NCI-H2029 treated with DMSO at 0.1 percent for 48 hours (cell line): ENCODE results near the gene ADCY10.
"Not testable (repeated sequence)": the region's sequence is repeated elsewhere in the genome, so short reads cannot be mapped to it uniquely, and the experiment has no call there.

Experiments used
- DNase-seq: peaks from one replicate; lab custom pipeline; 2025; lab: John Stamatoyannopoulos, UW

ADCY10 gene

GRCh38 chr1:167854184-167854583 lies 59.8 kb downstream of the ADCY10 start:
- no peak for DNase-seq

DNA sequence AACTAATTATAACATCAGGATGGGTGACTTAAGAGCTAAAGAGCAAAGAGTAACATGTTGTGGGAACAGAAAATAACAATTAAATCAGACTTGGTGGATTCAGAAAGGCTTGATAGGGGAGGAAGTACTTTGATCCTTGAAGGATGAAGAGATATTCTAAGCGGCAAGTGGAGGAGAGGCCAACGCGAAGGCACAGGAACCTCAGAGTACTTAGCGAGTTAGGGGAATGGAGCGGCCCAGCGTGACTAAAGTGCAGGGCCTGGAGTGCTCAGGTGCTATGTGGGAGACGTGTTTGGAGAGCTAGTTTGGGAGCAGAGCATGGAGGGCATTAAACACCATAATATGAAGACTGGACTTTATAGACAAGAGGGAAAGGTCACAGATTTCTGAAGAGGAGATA lies 64.3 kb downstream of the ADCY10 start:
- DNase-seq: no peak

DNA sequence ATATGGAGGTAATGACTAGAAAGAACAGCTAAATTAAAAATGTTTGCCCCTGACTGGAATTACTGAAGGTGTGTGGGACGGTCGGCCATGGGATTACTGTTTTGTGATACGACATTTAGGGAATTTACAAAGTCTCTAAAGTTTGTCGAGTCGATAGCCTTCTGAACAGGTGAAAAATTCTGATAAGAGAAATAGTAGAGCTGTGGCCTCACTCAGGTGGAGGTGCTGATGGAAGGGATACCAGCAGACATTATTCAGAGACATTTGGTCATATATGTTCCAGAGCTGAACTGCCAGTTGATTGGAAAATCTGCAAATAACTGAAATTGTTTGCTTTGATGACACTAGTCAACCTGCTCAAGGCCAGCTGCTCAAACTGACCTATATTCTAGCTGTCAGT lies 71.1 kb downstream of the ADCY10 start:
- DNase-seq: no peak

- no peak for DNase-seq
Measured at GRCh38 chr1:167841530-167841929, 72.4 kb downstream of the ADCY10 start.

DNA sequence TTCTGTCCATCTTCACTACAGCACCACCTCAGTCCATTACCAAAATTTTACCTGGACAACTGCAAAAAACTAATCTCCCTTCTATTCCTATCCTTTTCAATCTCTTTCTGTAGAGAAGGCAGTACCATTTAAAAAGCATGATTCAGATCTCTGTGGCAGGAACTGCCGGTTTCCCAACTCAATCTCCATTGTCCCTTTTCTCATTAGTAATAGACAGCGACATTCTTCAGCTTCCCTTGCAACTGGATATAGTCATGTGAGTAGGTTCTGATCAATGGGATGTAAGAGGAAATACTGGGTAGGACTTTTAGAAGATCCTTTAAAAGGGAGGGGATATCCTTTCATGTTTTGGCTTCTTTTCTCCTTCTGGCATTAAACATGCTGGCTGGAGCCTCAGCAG lies 74.9 kb downstream of the ADCY10 start:
- no peak for DNase-seq

- DNase-seq: no peak
Measured at GRCh38 chr1:167837326-167837725, 76.6 kb downstream of the ADCY10 start.

DNA sequence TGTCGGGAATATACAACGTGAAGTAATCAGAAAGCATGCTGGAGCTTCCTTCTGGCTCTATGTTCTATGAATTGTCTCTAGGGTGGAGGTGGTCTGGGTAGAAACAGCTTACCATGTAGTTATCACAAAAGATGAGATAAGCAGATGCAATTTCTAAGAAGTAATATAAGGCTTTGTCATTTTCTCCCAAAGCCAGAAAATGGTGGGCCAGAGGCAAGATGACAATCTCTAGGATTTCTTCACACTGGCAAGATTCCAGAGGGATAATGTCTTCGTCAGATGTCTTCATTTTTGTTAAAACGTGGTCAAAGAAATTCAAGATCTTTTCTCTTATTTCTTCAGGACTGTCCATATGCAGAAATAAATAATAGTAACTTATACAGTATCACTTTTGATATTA lies 77.7 kb downstream of the ADCY10 start:
- DNase-seq: no peak

DNA sequence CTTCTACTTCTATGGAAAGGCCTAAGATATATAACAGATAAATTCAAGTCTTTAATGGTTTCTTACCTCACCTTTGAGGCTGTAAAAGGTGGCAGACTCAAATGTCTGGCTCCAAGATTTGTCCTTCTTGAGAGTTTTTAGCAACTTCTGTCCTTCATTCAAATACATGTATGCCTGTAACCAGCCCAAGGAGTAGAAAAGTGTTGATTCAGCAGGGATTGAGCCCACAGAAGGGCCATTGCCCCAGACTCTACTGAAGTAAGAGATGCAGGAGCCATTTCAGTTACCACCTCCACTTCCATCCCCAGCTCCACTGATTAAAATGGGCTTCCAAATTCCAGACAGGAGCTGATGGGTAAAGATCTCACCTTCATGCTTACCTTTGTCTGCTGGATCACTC lies 80.0 kb downstream of the ADCY10 start:
- DNase-seq: no peak

DNA sequence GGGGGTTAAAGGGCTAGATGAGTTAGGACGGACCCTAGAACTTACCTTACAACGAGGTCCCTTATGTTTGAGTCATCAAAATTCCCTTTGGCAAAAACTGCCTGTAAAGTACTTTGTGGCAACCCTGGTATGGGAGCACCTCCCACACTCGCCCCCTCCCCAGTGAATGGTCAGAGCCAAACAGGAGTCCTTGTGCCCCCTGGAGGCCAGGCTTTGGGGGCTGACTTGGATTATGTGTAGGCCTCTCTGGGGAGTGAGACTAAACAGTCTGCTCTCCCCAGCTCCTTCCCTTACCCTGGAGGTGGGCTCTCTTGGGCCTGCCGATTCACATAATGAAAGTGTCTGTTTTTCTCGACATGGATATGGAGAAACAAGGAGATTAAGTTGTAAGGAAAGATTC lies 81.2 kb downstream of the ADCY10 start:
- DNase-seq: no peak

DNA sequence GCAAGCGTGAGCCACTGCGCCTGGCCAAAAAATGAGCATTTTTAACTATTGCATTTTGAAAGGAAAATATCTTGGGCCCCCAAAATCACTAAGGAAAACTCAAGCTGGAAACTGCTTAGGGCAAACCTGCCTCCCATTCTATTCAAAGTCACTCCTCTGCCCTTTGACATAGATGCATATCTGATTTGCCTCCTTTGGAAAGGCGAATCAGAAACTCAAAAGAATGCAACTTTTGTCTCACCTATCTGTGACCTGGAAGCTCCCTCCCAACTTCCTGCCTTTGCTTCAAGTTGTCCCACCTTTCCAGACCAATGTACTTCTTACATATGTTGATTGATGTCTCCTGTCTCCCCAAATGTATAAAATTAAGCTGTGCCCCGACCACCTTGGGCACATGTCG lies 83.3 kb downstream of the ADCY10 start:
- DNase-seq: not testable (repeated sequence)

DNA sequence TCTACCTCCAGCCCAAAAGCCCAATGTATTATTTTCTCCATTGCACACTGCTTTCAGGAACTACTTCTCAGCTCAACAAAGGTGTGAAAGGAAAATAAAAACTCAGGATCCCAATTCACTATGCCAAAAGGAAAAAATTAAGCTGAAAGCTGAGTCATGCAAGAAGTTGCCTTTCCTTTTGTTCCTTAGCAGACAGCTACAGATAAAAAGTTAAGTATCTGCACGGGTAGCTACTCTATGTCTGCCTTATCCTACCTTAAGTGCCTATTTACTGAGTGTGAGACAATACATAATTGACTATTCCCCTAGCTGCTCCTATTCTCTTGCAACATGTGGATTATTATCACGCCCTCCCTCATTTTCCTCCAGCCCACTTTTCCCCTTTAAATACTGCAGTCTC lies 84.1 kb downstream of the ADCY10 start:
- DNase-seq: no peak

- DNase-seq: no peak
Measured at GRCh38 chr1:167826127-167826526, 87.8 kb downstream of the ADCY10 start.

DNA sequence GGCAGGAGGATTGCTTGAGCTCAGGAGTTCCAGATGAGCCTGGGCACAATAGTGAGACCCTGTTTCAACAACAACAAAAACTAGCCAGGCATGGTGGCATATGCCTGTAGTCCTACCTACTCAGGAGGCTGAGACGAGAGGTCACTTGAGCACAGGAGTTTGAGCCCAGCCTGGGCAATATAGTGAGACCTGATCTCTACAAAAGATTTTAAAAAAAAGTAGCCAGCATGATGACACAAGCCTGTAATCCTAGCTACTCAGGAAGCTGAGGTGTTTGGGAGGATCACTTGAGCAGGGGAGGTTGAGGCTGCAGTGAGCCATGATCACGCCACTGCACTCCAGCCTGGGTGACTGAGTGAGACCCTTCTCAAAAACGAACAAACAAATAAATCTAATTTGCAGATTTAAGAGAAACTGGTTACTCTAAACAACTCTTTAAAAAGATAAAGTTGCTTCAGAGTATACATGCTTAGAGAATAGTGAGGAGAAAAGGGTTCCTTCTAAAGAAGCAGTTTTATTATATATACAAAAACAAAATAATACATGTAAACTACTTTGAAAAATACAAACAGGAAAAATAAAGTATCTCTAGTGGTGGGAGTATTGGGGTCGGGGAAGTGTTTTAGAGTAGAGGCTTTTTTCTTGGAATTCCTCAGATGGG lies 88.4 kb downstream of the ADCY10 start:
- no peak for DNase-seq

DNA sequence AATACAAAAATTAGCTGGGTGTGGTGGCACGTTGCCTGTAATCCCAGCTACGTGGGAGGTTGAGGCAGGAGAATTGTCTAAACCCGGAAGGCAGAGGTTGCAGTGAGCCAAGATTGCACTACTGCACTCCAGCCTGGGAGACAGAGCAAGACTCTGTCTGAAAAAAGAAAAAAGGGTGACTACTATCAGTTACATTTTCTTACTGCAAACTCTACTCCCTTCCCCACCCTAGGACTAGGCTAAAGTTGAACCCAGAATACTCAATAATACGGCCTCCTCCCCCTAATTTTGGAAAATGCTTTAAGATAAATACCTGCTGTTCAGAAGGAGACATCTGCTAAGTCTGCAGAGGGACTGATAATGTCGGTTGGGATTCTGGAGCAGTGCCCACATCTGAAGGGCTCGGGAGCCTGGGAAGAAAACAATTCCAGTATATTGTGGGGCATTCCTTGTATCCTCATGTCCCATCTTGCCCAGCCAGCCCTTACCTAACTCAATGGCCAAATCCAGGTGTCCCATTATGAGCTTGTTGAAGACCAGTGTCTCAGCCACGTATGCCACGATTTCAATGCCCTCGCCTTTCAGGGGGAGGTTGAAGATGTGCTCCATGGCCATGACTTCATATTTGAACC lies 89.7 kb downstream of the ADCY10 start:
- no peak for DNase-seq

DNA sequence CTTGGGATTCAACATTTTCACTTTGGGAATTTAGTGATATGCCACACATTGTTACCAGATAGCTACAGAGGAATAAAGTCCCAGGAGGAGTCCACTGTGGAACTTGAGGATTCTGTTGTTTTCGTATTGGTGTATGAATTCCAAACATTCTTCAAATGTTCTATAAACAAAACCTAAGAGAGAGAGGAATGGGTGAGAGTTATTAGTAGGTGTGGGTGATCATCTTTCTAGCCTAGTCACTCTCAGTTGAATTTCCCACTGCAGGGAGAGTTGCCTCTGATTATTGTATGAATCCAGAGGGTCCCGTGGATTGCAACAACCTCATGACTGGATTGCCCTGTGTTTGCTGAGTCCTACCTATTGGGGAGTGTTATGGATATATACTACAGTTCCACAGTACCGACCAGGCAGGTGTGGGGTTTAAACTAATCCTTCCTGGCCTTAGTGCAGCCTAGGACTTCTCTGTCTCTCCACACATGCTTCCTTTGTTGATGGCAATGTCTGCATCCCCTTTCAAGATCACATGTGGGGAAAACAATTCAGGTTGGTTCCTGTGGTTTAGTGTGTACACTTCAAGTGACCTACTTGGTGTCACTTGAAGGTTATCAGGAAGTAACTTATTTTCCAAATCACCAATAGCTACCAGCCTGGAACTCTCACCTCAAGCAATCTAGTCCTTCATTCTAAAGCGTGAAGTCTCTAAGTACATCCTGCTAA lies 91.8 kb downstream of the ADCY10 start:
- no peak for DNase-seq

- DNase-seq: no peak
Measured at GRCh38 chr1:167821356-167821685, 92.6 kb downstream of the ADCY10 start.

DNA sequence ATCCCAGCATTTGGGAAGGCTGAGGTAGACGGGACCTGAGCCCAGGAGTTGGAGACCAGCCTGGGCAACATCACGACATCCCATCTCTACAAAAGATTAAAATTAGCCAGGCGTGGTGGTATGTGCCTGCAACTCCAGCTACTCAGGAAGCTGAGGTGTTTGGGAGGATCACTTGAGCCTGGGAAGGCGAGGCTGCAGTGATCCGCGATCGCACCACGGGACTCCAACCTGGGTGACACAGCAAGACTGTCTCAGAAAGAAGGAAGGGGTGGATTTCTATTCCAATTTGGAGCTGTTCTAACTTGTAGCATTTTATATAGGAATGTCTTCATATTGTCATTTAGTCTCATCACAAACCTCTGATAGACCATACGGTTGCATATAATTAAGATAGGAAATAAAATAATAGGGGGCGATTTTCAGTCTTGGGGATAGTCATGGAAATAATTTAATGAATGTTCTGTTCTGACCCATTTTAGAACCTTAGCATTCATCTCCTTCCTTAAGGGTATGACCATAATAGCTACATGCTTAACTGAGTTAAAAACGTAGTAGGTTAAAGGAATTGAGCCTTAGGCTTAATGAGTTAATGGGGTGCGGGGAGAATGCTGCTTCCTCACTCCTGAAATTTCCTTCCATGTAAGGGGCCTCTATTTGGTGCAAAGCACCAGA lies 93.1 kb downstream of the ADCY10 start:
- DNase-seq: no peak

DNA sequence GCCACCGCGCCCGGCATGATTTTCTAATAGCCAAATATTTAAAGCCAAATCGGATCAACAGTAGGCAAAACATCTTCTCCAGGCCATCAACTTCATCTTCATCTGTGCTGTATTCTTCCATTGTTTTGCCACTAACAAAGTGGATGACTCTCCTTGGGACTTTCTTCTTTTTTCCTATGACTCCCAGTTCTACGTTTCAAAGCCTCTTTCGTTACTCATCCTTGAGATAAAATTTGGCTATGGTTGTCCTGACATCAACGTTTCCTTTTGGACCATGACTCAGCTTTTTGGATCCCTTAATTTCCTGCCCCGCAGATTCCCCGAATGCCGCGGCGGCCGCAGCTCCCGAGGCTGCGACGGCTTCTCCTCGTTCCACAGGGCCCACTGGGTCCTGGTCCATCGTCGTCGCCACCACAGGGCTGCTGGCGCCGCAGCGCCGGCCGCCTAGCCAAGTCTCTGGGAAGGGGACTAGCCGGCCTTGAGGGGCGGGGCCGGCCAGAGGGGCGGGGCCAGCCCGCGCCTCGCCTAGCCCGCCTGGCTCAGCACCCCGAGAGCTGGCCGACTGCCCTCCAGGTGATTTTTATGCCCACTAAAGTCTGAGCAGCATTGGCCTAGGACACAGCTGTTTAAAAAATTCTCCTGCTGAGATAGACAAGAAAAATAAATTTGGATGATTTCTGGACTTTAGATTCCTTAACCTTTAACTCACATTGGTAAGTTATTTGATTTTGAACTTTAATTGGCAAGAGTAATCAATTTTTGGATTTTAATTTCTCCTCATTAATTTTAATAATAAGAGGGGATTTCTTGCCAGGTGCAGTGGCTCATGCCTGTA lies 93.9 kb downstream of the ADCY10 start:
- peak; percentile 13 for DNase-seq

GRCh38 chr1:167815650-167816049 lies 98.3 kb downstream of the ADCY10 start:
- DNase-seq: no peak

DNA sequence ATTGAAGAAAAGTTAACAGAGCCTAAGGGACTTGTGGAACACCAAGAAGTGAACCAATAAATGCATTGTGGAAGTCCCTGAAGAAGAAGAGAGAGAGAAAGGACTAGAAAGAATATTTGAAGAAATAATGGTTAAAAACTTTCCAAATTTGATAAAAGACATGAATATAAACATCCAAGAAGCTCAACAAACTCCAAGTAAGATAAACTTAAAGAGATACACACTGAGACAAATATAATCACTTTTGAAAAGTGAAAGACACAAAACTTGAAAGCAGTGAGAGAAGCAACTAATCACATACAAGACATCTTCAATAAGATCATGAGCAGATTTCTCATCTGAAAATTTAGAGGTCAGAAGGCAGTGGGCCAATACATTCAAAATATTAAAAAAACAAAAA lies 101.0 kb downstream of the ADCY10 start:
- no peak for DNase-seq

DNA sequence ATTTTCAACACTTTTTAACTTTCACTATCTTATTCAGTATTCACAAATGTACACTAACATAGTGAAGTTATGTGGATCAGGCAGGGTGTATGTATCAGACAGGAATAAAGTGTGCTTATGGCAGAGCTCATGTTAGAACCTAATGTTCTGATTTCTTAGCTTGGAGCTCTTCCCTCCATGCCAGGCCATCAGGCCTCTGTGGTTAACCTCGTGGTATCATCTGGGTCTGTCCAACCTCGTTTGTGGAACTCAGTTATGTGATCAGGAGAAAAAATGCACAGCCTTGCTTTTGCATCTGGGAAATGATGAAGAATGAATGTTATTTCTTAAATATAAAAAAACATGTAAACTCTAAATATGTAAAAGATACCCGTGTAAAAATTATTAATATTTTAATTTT lies 105.2 kb downstream of the ADCY10 start:
- no peak for DNase-seq

DNA sequence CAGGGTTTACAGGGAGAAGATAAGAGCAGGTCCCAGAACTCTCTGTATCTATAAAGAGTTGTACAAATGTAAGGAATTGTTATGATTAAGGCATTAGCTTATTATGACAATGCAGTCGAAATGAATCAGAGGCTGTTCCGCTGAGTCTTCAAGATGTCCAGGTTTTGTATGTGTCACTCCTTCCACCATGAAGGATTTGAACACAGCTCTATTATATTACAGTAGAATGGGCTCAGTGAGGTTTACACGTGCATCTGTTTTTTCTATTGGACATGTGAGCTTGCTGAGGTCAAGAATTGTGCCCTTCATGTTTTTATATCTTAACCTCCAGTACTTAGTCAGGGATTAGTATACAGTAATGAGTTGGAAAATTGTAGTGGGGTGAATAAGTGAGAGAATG lies 105.8 kb downstream of the ADCY10 start:
- no peak for DNase-seq
